SU-DHL-6 (cell line): ENCODE measurements around the gene FBN1.

Source experiments
- H2AFZ ChIP-seq: fragments of 200-600 bp; sonication (generic); 2 replicates; pipeline ENCODE4 v1.6.1; 2014; ENCODE audit warnings: low read depth, mild to moderate bottlenecking, moderate library complexity, mixed read lengths, antibody characterized with exemption, low read length; ENCODE audit not compliant: severe bottlenecking
- H3F3A ChIP-seq: fragments of 200-600 bp; shearing (Covaris generic); 2 replicates; pipeline ENCODE4 v1.6.0; 2016; ENCODE audit warnings: antibody characterized with exemption, mild to moderate bottlenecking; ENCODE audit not compliant: insufficient read depth
- H3K27ac ChIP-seq: fragments of 200-600 bp; sonication (generic); 2 replicates; pipeline ENCODE4 v1.5.1; 2016; ENCODE audit warnings: low read depth, mild to moderate bottlenecking, low read length, moderate library complexity, mixed read lengths
- H3K27me3 ChIP-seq: fragments of 200-600 bp; sonication (generic), shearing (Covaris generic); 2 replicates; pipeline ENCODE4 v1.6.0; 2014; ENCODE audit warnings: mild to moderate bottlenecking, low read length
- H3K36me3 ChIP-seq: fragments of 200-600 bp; sonication (generic); 2 replicates; pipeline ENCODE4 v1.6.1; 2014; ENCODE audit warnings: mild to moderate bottlenecking, low read length, mixed read lengths
- H3K4me2 ChIP-seq: fragments of 300-600, 200-600 bp; shearing (Covaris generic), sonication (generic); 2 replicates; pipeline ENCODE4 v1.6.0; 2014; ENCODE audit warnings: low read length, low read depth, mild to moderate bottlenecking; ENCODE audit not compliant: poor library complexity, severe bottlenecking
- H3K4me3 ChIP-seq: fragments of 200-600 bp; sonication (generic); 2 replicates; pipeline ENCODE4 v1.5.1; 2014; ENCODE audit warnings: antibody characterized with exemption, low read length, mild to moderate bottlenecking, mixed read lengths; ENCODE audit not compliant: insufficient read depth, poor library complexity, severe bottlenecking
- H3K79me2 ChIP-seq: fragments of 200-600 bp; sonication (generic); 2 replicates; pipeline ENCODE4 v1.6.1; 2014; ENCODE audit warnings: mild to moderate bottlenecking, low read length, moderate library complexity; ENCODE audit not compliant: insufficient read depth
- H3K9ac ChIP-seq: fragments of 200-600 bp; sonication (generic); 2 replicates; pipeline ENCODE4 v1.7.0; 2014; ENCODE audit warnings: mild to moderate bottlenecking, low read length
- H3K9me2 ChIP-seq: fragments of 200-600 bp; sonication (generic); replicated peaks from 2 replicates; pipeline ENCODE4 v1.6.1; 2014; ENCODE audit warnings: low read length; ENCODE audit not compliant: insufficient read depth
- H3K9me3 ChIP-seq: fragments of 200-600 bp; sonication (generic); 2 replicates; pipeline ENCODE4 v1.6.1; 2014; ENCODE audit warnings: low read length, mixed read lengths; ENCODE audit not compliant: insufficient read depth
- H4K20me1 ChIP-seq: fragments of 200-600 bp; sonication (generic); 2 replicates; pipeline ENCODE4 v1.6.1; 2014; ENCODE audit warnings: low read depth, mild to moderate bottlenecking, antibody characterized with exemption, low read length, moderate library complexity, mixed read lengths
- EZH2phosphoT487 ChIP-seq: fragments of 200-600 bp; sonication (generic), shearing (Covaris generic); conservative IDR thresholded peaks from 2 replicates; pipeline ENCODE4 v1.6.1; 2018; ENCODE audit warnings: mild to moderate bottlenecking, antibody characterized with exemption, low read length, moderate library complexity, mixed read lengths
- TF ChIP-seq, protein P1 (sequence below): fragments of 200-600 bp; sonication (generic); IDR thresholded peaks from one replicate; pipeline ENCODE4 v1.5.1; 2017; ENCODE audit warnings: antibody characterized with exemption, mild to moderate bottlenecking, low read length, moderate library complexity; ENCODE audit not compliant: insufficient read depth, poor library complexity, severe bottlenecking

Gene FBN1

DNA sequence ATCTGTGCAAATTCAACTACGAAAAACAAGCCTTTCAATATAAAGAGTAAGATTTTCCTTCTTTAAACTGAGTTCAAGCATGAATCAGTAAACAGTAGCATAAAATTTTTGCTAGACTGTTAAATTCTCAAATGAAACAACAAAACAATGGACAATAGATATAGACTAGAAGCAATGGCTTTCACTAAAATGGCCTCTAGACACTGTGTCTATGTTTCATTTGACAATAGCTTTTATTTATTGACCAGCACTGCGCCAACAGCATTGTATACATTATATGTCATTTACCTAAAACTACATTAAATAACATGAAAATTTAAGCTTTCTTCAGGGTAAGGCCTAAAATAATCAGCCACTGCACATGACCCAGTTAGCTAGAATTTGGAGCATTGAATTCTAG lies 165.8 kb downstream of the FBN1 start:
- no peaks in the 10 kb centered on the region for H3K79me2 ChIP-seq
- H3K27me3 ChIP-seq = no peaks in the 10 kb centered on the region
- no peaks in the 10 kb centered on the region for H3K36me3 ChIP-seq
- H2AFZ ChIP-seq = no peak overlapping the region
- TF ChIP-seq, protein P1, sequence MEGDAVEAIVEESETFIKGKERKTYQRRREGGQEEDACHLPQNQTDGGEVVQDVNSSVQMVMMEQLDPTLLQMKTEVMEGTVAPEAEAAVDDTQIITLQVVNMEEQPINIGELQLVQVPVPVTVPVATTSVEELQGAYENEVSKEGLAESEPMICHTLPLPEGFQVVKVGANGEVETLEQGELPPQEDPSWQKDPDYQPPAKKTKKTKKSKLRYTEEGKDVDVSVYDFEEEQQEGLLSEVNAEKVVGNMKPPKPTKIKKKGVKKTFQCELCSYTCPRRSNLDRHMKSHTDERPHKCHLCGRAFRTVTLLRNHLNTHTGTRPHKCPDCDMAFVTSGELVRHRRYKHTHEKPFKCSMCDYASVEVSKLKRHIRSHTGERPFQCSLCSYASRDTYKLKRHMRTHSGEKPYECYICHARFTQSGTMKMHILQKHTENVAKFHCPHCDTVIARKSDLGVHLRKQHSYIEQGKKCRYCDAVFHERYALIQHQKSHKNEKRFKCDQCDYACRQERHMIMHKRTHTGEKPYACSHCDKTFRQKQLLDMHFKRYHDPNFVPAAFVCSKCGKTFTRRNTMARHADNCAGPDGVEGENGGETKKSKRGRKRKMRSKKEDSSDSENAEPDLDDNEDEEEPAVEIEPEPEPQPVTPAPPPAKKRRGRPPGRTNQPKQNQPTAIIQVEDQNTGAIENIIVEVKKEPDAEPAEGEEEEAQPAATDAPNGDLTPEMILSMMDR = no peak
- TF ChIP-seq EZH2phosphoT487 = no peak
- no peaks in the 10 kb centered on the region for H3K9me2 ChIP-seq
- no peak overlapping the region for H3K27ac ChIP-seq
- no peak overlapping the region for H3K4me3 ChIP-seq
- H3K9ac ChIP-seq = no peak overlapping the region
- no peak overlapping the region for H3K4me2 ChIP-seq
- H3K9me3 ChIP-seq = no peaks in the 10 kb centered on the region
- H3F3A ChIP-seq = no peaks in the 10 kb centered on the region
- no peaks in the 10 kb centered on the region for H4K20me1 ChIP-seq

DNA sequence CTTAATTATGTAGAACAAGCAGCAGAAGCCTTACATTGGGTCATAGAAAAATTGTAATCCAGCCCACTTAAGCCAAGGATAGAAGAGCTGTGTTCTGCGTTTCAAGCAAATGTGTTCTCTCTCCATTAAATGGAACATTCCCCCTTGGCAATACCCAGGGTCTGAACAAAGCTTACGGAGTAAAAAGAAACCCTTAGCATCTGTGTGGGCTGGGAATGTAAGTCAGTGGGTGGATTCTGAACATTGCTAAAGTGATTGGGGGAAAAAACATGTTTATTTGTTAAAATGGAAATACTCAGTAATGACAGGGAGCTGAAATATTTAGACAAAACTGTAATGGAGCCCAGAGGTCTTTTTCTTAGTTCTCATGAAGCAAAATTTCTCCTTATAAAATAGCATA lies 166.9 kb downstream of the FBN1 start:
- Histone ChIP-seq H3F3A (no peaks in the 10 kb centered on the region), H3K9me3 (no peaks in the 10 kb centered on the region), H3K79me2 (no peaks in the 10 kb centered on the region), H3K27me3 (no peaks in the 10 kb centered on the region), H3K9ac (no peak overlapping the region), H3K4me3 (no peak overlapping the region), H3K36me3 (no peaks in the 10 kb centered on the region), H3K27ac (no peak overlapping the region), H3K9me2 (no peaks in the 10 kb centered on the region), H2AFZ (no peak overlapping the region), H4K20me1 (no peaks in the 10 kb centered on the region), H3K4me2 (no peak overlapping the region)
- TF ChIP-seq EZH2phosphoT487 = no peak
- TF ChIP-seq, protein P1 = no peak

DNA sequence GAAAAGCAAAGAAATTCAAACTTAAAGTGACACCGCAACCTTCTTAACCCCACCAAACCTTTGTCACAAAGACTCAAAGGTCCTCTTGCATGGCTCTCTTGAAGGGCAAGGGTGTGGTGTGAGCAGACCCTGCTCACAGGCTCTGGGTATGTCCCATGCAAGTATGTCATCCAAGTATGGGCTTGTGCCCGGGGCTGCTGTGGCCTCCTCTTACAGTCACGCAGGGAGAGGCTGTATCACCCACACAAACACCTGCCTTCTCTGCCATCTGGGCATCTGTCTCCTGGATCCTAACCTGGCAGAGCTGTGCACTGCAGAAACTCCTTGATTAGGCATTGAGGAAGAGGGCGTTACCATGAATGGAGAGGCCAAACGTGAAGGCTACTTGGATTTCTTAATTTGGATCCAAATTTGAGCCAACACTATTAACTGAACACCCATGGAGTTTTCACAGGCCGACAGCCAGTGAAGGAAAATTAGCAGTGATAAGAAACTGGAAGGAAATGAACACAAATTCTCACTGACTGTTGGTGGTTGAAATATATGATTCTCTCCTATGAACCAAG lies 167.6 kb downstream of the FBN1 start:
- Histone ChIP-seq H2AFZ (no peak overlapping the region), H3K36me3 (no peaks in the 10 kb centered on the region), H3K4me3 (no peak overlapping the region), H3F3A (no peaks in the 10 kb centered on the region), H3K79me2 (no peaks in the 10 kb centered on the region), H3K9me2 (no peaks in the 10 kb centered on the region), H3K9me3 (no peaks in the 10 kb centered on the region), H4K20me1 (no peaks in the 10 kb centered on the region), H3K9ac (no peak overlapping the region), H3K27me3 (no peaks in the 10 kb centered on the region), H3K27ac (no peak overlapping the region), H3K4me2 (no peak overlapping the region)
- TF ChIP-seq EZH2phosphoT487 = no peak
- TF ChIP-seq, protein P1 = no peak
